H9 (cell line): Measurements from ENCODE around the gene HARS1. TPM values are rescaled to one million over a fixed set of nuclear protein-coding genes. Genes with fewer than 3 reads are reported as not detected.

Experiments
- DNase-seq: peaks from one replicate; pipeline ENCODE4 v3.0.0-alpha.2; 2017
- H2AFZ ChIP-seq: one replicate; pipeline ENCODE4 v1.6.1; 2013; ENCODE audit warnings: mild to moderate bottlenecking, low read length, control low read depth, moderate library complexity
- H2AK5ac ChIP-seq: 2 replicates; pipeline ENCODE4 v1.6.1; 2013; ENCODE audit warnings: low read length, control low read depth, mixed read lengths; ENCODE audit not compliant: insufficient read length
- H2BK120ac ChIP-seq: one replicate; pipeline ENCODE4 v1.6.1; 2013; ENCODE audit warnings: low read depth, mild to moderate bottlenecking, low read length, control low read depth, inconsistent platforms; ENCODE audit not compliant: poor library complexity, severe bottlenecking
- H2BK12ac ChIP-seq: 2 replicates; pipeline ENCODE4 v1.6.1; 2013; ENCODE audit warnings: low read length, control low read depth, mixed read lengths, low read depth; ENCODE audit not compliant: insufficient read length
- H2BK15ac ChIP-seq: 2 replicates; pipeline ENCODE4 v1.6.1; 2013; ENCODE audit warnings: low read depth, low read length, control low read depth
- H2BK20ac ChIP-seq: one replicate; pipeline ENCODE4 v1.6.1; 2013; ENCODE audit warnings: low read depth, mild to moderate bottlenecking, low read length, control low read depth, inconsistent platforms; ENCODE audit not compliant: poor library complexity, severe bottlenecking
- H2BK5ac ChIP-seq: 2 replicates; pipeline ENCODE4 v1.6.1; 2013; ENCODE audit warnings: low read length, control low read depth, mixed read lengths; ENCODE audit not compliant: insufficient read length
- H3K14ac ChIP-seq: 2 replicates; pipeline ENCODE4 v1.6.1; 2013; ENCODE audit warnings: low read length, control low read depth; ENCODE audit not compliant: insufficient read depth
- H3K18ac ChIP-seq: 2 replicates; pipeline ENCODE4 v1.6.1; 2013; ENCODE audit warnings: low read depth, mild to moderate bottlenecking, mixed read lengths, low read length, control low read depth; ENCODE audit not compliant: insufficient read length
- H3K23ac ChIP-seq: 2 replicates; pipeline ENCODE4 v1.6.1; 2013; ENCODE audit warnings: low read length, control low read depth, mixed read lengths, low read depth; ENCODE audit not compliant: insufficient read length
- H3K23me2 ChIP-seq: 2 replicates; pipeline ENCODE4 v1.6.1; 2013; ENCODE audit warnings: low read depth, mild to moderate bottlenecking, mixed read lengths, low read length, control low read depth; ENCODE audit not compliant: insufficient read length, poor library complexity, severe bottlenecking
- H3K27ac ChIP-seq: 2 replicates; pipeline ENCODE4 v1.5.1; 2013; ENCODE audit warnings: low read length, control low read depth, mixed read lengths, low read depth; ENCODE audit not compliant: insufficient read length
- H3K27me3 ChIP-seq: 2 replicates; pipeline ENCODE4 v1.6.1; 2013; ENCODE audit warnings: low read length, control low read depth, inconsistent platforms; ENCODE audit not compliant: insufficient read depth
- H3K4ac ChIP-seq: 2 replicates; pipeline ENCODE4 v1.6.1; 2013; ENCODE audit warnings: low read depth, mild to moderate bottlenecking, control low read depth, inconsistent platforms, low read length, moderate library complexity
- H3K4me1 ChIP-seq: 2 replicates; pipeline ENCODE4 v1.6.1; 2013; ENCODE audit warnings: low read length, control low read depth, inconsistent platforms; ENCODE audit not compliant: insufficient read depth
- H3K4me2 ChIP-seq: 2 replicates; pipeline ENCODE4 v1.6.1; 2013; ENCODE audit warnings: low read length, control low read depth, mixed read lengths; ENCODE audit not compliant: insufficient read length, insufficient read depth
- H3K56ac ChIP-seq: 2 replicates; pipeline ENCODE4 v1.6.1; 2013; ENCODE audit warnings: low read depth, mild to moderate bottlenecking, mixed read lengths, low read length, control low read depth; ENCODE audit not compliant: insufficient read length
- H3K79me1 ChIP-seq: 2 replicates; pipeline ENCODE4 v1.6.1; 2013; ENCODE audit warnings: low read depth, mild to moderate bottlenecking, moderate library complexity, low read length, control low read depth, inconsistent platforms; ENCODE audit not compliant: insufficient read depth, poor library complexity, severe bottlenecking
- H3K79me2 ChIP-seq: 2 replicates; pipeline ENCODE4 v1.6.1; 2013; ENCODE audit warnings: low read length, control low read depth, inconsistent platforms; ENCODE audit not compliant: insufficient read depth
- H3K9ac ChIP-seq: 2 replicates; pipeline ENCODE4 v1.6.1; 2013; ENCODE audit warnings: low read length, control low read depth, mixed read lengths; ENCODE audit not compliant: insufficient read length; ENCODE audit errors: extremely low read depth
- H3K9me3 ChIP-seq: one replicate; pipeline ENCODE4 v1.6.1; 2013; ENCODE audit warnings: low read depth, low read length, inconsistent platforms; ENCODE audit not compliant: control insufficient read depth
- H3T11ph ChIP-seq: one replicate; pipeline ENCODE4 v1.6.1; 2013; ENCODE audit warnings: mild to moderate bottlenecking, low read length, control low read depth, inconsistent platforms
- H4K20me1 ChIP-seq: one replicate; pipeline ENCODE4 v1.6.1; 2013; ENCODE audit not compliant: control insufficient read depth, insufficient read length, insufficient read depth
- H4K5ac ChIP-seq: 2 replicates; pipeline ENCODE4 v1.6.1; 2013; ENCODE audit warnings: low read depth, mild to moderate bottlenecking, mixed read lengths, low read length, control low read depth; ENCODE audit not compliant: insufficient read length
- H4K8ac ChIP-seq: replicated peaks from 2 replicates; pipeline ENCODE4 v1.6.1; 2013; ENCODE audit warnings: low read length, control low read depth, mixed read lengths, low read depth; ENCODE audit not compliant: insufficient read length
- H4K91ac ChIP-seq: 2 replicates; pipeline ENCODE4 v1.6.1; 2013; ENCODE audit warnings: low read depth, mild to moderate bottlenecking, moderate library complexity, mixed read lengths, low read length, control low read depth; ENCODE audit not compliant: insufficient read length
- H3K27ac Mint-ChIP-seq, 3 experiments: 2 replicates in 2 of 3; 3 replicates in 1 of 3; pipeline ENCODE4 v1.8.0; 2020 to 2021; ENCODE audit warnings: mixed read lengths in 3 of 3, mild to moderate bottlenecking in 1 of 3, moderate library complexity in 1 of 3
- H3K27me3 Mint-ChIP-seq: 2 replicates; pipeline ENCODE4 v1.8.0; 2021; ENCODE audit warnings: low read depth, mild to moderate bottlenecking, moderate library complexity, mixed read lengths
- H3K36me3 Mint-ChIP-seq, 3 experiments: 2 replicates in 2 of 3; 3 replicates in 1 of 3; pipeline ENCODE4 v1.8.0; 2020 to 2021; ENCODE audit warnings: low read depth in 3 of 3, mixed read lengths in 3 of 3; ENCODE audit not compliant: insufficient read depth in 1 of 3
- H3K4me1 Mint-ChIP-seq, 2 experiments: 2 replicates each; pipeline ENCODE4 v1.8.0; 2020; ENCODE audit warnings: mixed read lengths in 2 of 2
- H3K4me3 Mint-ChIP-seq, 2 experiments: 2 replicates in 1 of 2; 3 replicates in 1 of 2; pipeline ENCODE4 v1.8.0; 2020 to 2021; ENCODE audit warnings: mild to moderate bottlenecking in 2 of 2, mixed read lengths in 2 of 2, moderate library complexity in 1 of 2
- H3K9me3 Mint-ChIP-seq, 2 experiments: 2 replicates in 1 of 2; 3 replicates in 1 of 2; pipeline ENCODE4 v1.8.0; 2020; ENCODE audit warnings: mild to moderate bottlenecking in 2 of 2, mixed read lengths in 2 of 2, moderate library complexity in 1 of 2
- CTCF ChIP-seq: fragments of 200-600 bp; sonication (generic); conservative IDR thresholded peaks from 3 replicates; pipeline ENCODE4 v1.8.0; 2021; ENCODE audit warnings: antibody characterized with exemption, mild to moderate bottlenecking
- WGBS: extraction: QIAGEN DNeasy Blood & Tissue Kit; methylation state at CpG from one replicate; pipeline ENCODE4 v1.1.7; 2013; ENCODE audit warnings: missing lambda C conversion rate, low lambda C conversion rate, mixed read lengths; ENCODE audit not compliant: insufficient read length; ENCODE audit errors: extremely low coverage; 5-methylcytosine and 5-hydroxymethylcytosine counted together
- total RNA-seq: library from RNA; stranded (reverse); gene quantifications from 2 replicates; pipeline ENCODE4 v1.2.1, GENCODE V29; 2021

HARS1 gene
- total RNA-seq, 1 experiment from 2014 or later, result 70.2 TPM

- no peak overlapping the region for H3K9ac ChIP-seq
- no peak overlapping the region for H3K27ac ChIP-seq
- no peak overlapping the region for H2BK20ac ChIP-seq
- no peaks in the 10 kb centered on the region for H4K20me1 ChIP-seq
- H3K4me2 ChIP-seq, result no peak overlapping the region
- H3K9me3 ChIP-seq, result peaks cover 24% of the 10 kb centered on the region
- Mint-ChIP-seq H3K36me3 (peaks cover 4 to 13% (median 12%) of the 10 kb centered on the region in 3 experiments; a peak in 6 of 7 replicates), H3K9me3 (peaks cover 57 to 58% of the 10 kb centered on the region in 2 experiments), H3K27me3 (peaks cover 13% of the 10 kb centered on the region), H3K4me1 (no peaks in the 10 kb centered on the region), H3K27ac (no peak overlapping the region), H3K4me3 (no peak overlapping the region)
- no peak overlapping the region for H3K23ac ChIP-seq
- no peak overlapping the region for H3K56ac ChIP-seq
- no peak for TF ChIP-seq CTCF
- no peaks in the 10 kb centered on the region for H3K79me1 ChIP-seq
- H3K79me2 ChIP-seq, result no peaks in the 10 kb centered on the region
- H2BK12ac ChIP-seq, result no peak overlapping the region
- no peak overlapping the region for H3K4ac ChIP-seq
- H2BK15ac ChIP-seq, result no peak overlapping the region
- DNase-seq, result no peak
- WGBS, result no CpG with 5 or more reads among the region's 1 CpG
- H3K27me3 ChIP-seq, result no peaks in the 10 kb centered on the region
- no peak overlapping the region for H4K91ac ChIP-seq
- H3K14ac ChIP-seq, result no peak overlapping the region
- no peak overlapping the region for H4K8ac ChIP-seq
- no peaks in the 10 kb centered on the region for H3K4me1 ChIP-seq
- no peak overlapping the region for H2AFZ ChIP-seq
- no peak overlapping the region for H3T11ph ChIP-seq
- no peak overlapping the region for H2AK5ac ChIP-seq
- no peaks in the 10 kb centered on the region for H3K23me2 ChIP-seq
- no peak overlapping the region for H2BK120ac ChIP-seq
- H4K5ac ChIP-seq, result no peak overlapping the region
- H2BK5ac ChIP-seq, result no peak overlapping the region
- no peak overlapping the region for H3K18ac ChIP-seq
These were observed 62.5 kb downstream of the HARS1 start for GRCh38 chr5:140628711-140629110.
